Body of pancreas (tissue), 4 donors: Measurements from ENCODE around the gene RDH5. TPM values are rescaled to one million over a fixed set of nuclear protein-coding genes. Genes with fewer than 3 reads are reported as not detected.

Source experiments
- ATAC-seq: fragments of 150-250 bp; one replicate; pipeline ENCODE4 v1.9.1; 2016
- DNase-seq, 4 donors: peaks; one replicate each; pipeline ENCODE4 v3.0.0-alpha.2; 2019
- H3K27ac ChIP-seq, 4 donors: fragments of 200-600 bp; sonication (generic); 1 replicate in 3 of 4; 2 replicates in 1 of 4; pipeline versions ENCODE4 v1.5.1 to v1.6.1; 2016 to 2019; ENCODE audit warnings: mild to moderate bottlenecking in 1 of 4, mixed read lengths in 1 of 4, moderate library complexity in 1 of 4
- H3K27me3 ChIP-seq, 2 donors: fragments of 200-600 bp; sonication (generic); one replicate each; pipeline ENCODE4 v1.6.0; 2016; ENCODE audit warnings: mild to moderate bottlenecking in 1 of 2
- H3K36me3 ChIP-seq, 2 donors: fragments of 200-600 bp; sonication (generic); replicated peaks in 1 of 2; 2 replicates each; pipeline ENCODE4 v1.5.1; 2016; ENCODE audit warnings: low read depth in 2 of 2; ENCODE audit not compliant: insufficient read depth in 1 of 2
- H3K4me1 ChIP-seq: fragments of 200-600 bp; sonication (generic); one replicate; pipeline ENCODE4 v1.6.0; 2016
- H3K4me3 ChIP-seq, 2 donors: fragments of 200-600 bp; sonication (generic); 1 replicate in 1 of 2; 2 replicates in 1 of 2; pipeline ENCODE4 v1.5.1; 2016 to 2019
- H3K9me3 ChIP-seq, 3 donors: fragments of 200-600 bp; sonication (generic); 1 replicate in 2 of 3; 2 replicates in 1 of 3; pipeline ENCODE4 v1.5.1; 2016
- CTCF ChIP-seq, 7 experiments: fragments of 450-650 bp in 4 of 7; fragments of 200-600 bp in 3 of 7; sonication (generic) in 3 of 7; IDR thresholded peaks; one replicate each; pipeline ENCODE4 v1.5.1; 2016 to 2019; ENCODE audit warnings: antibody characterized with exemption in 7 of 7
- POLR2A ChIP-seq, 3 donors: fragments of 450-650 bp; IDR thresholded peaks; one replicate each; pipeline ENCODE4 v1.6.1; 2016; ENCODE audit warnings: antibody characterized with exemption in 3 of 3, mild to moderate bottlenecking in 2 of 3
- WGBS, 2 donors: methylation state at CpG; one replicate each; pipeline ENCODE4 v1.1.5; 2017; 5-methylcytosine and 5-hydroxymethylcytosine counted together
- intact Hi-C: fragments of 100-400 bp; cut with DNase I; formaldehyde crosslinking; loops from one replicate; pipeline ENCODE4 v1.15.1; 2023
- small RNA-seq: library from RNA; depleted of rRNA; stranded (forward); fragments of <200 nt; gene quantifications from one replicate; pipeline ENCODE3, GENCODE V24; 2016
- total RNA-seq, 2 donors: library from RNA; depleted of rRNA; stranded (reverse); fragments of >200 nt; gene quantifications; one replicate each; pipeline ENCODE4 v1.1.0, GENCODE V29; 2016

The RDH5 gene
- total RNA-seq, 2 donors from 2014 or later: 4.2 to 20.4 TPM

GRCh38 chr12:55767156-55767555 is 47.0 kb downstream of the RDH5 start:
- H3K4me1 ChIP-seq: no peaks in the 10 kb centered on the region
- intact Hi-C loops: no loop called here
- H3K27ac ChIP-seq: no peak overlapping the region
- 81 to 92% methylated on average over 4 of the region's 4 CpGs for WGBS, 2 donors
- ATAC-seq: no peak
- no peaks in the 10 kb centered on the region for H3K27me3 ChIP-seq
- H3K4me3 ChIP-seq: no peak overlapping the region
- TF ChIP-seq POLR2A (IDR thresholded peaks at IDR 0.05) (no peak), CTCF (IDR thresholded peaks at IDR 0.05) (no peak)
- H3K9me3 ChIP-seq: no peaks in the 10 kb centered on the region
- no peak for DNase-seq
- no peaks in the 10 kb centered on the region for H3K36me3 ChIP-seq

GRCh38 chr12:55771736-55772135 is 51.5 kb downstream of the RDH5 start:
- Histone ChIP-seq H3K27ac (no peak overlapping the region), H3K4me1 (no peaks in the 10 kb centered on the region), H3K4me3 (no peak overlapping the region), H3K9me3 (no peaks in the 10 kb centered on the region), H3K36me3 (no peaks in the 10 kb centered on the region), H3K27me3 (no peaks in the 10 kb centered on the region)
- 57% methylated on average over 6 of the region's 6 CpGs for WGBS, 2 donors
- no peak for TF ChIP-seq CTCF (IDR thresholded peaks at IDR 0.05)
- no peak for TF ChIP-seq POLR2A (IDR thresholded peaks at IDR 0.05)
- no peak for ATAC-seq
- intact Hi-C loops: no loop called here
- DNase-seq: no peak

Small RNA genes lying within 50 kb of the gene (small RNA-seq; reads per million reads assigned to genes)
- gene AC009779.1 (not detected), gene RF00017 (not detected)

Other genes starting within 250 kb of the RDH5 start
- not detected for gene OR6C68, start 228.0 kb upstream of the RDH5 start, total RNA-seq
- gene OR6C4, start 170.8 kb upstream of the RDH5 start, total RNA-seq: not detected
- not detected for gene OR2AP1, start 147.9 kb upstream of the RDH5 start, total RNA-seq
- gene OR10P1, start 83.5 kb upstream of the RDH5 start, total RNA-seq: not detected
- 10 to 100 TPM; 11.4 to 52.1 TPM for gene ITGA7, start 12.5 kb upstream of the RDH5 start, total RNA-seq
- gene BLOC1S1, start 4.3 kb upstream of the RDH5 start, total RNA-seq: 100 to 1,000 TPM in 1 of 2 donors, 10 to 100 TPM in 1; 86.1 to 105 TPM
- gene CD63, start 8.6 kb downstream of the RDH5 start, total RNA-seq: 100 to 1,000 TPM; 341 to 511 TPM
- under 1 TPM; 0.33 to 0.78 TPM for gene GDF11, start 22.7 kb downstream of the RDH5 start, total RNA-seq
- gene SARNP, start 97.3 kb downstream of the RDH5 start, total RNA-seq: 10 to 100 TPM; 23.1 to 51.7 TPM
- gene ORMDL2, start 97.6 kb downstream of the RDH5 start, total RNA-seq: 10 to 100 TPM in 1 of 2 donors, 1 to 10 TPM in 1; 6.0 to 12.5 TPM
- gene DNAJC14, start 109.2 kb downstream of the RDH5 start, total RNA-seq: 10 to 100 TPM; 20.2 to 34.3 TPM
- 10 to 100 TPM in 1 of 2 donors, 1 to 10 TPM in 1; 3.4 to 23.4 TPM for gene MMP19, start 122.5 kb downstream of the RDH5 start, total RNA-seq
- 10 to 100 TPM; 21.5 to 26.0 TPM for gene PYM1, start 207.5 kb downstream of the RDH5 start, total RNA-seq
- gene DGKA, start 210.8 kb downstream of the RDH5 start, total RNA-seq: 100 to 1,000 TPM in 1 of 2 donors, 10 to 100 TPM in 1; 33.3 to 128 TPM
- gene PMEL, start 245.6 kb downstream of the RDH5 start, total RNA-seq: 1 to 10 TPM; 1.6 to 2.6 TPM
- 10 to 100 TPM in 1 of 2 donors, 1 to 10 TPM in 1; 8.8 to 12.5 TPM for gene CDK2, start 246.4 kb downstream of the RDH5 start, total RNA-seq